ENCODE data around the gene CD55. TPM values are rescaled to one million over a fixed set of nuclear protein-coding genes. Genes with fewer than 3 reads are reported as not detected.

Gene CD55
- total RNA-seq, 1 experiment from 2014 or later, result 159 TPM

GRCh38 chr1:207349979-207350378 lies 28.5 kb downstream of the CD55 start:
- no TSS peak for BruUV-seq (replicated peaks)
- ChIA-PET POLR2A (interaction anchor here (1.1 to 2.1 kb wide), 3 partner anchors 14 to 28 kb away, joined by 3 to 7 read pairs (median 5); partner anchors contain the start of gene CD55), CTCF (interaction anchor here (0.7 to 1.1 kb wide), 2 partner anchors 14 to 23 kb away, joined by 3 read pairs; no protein-coding TSS in a partner anchor)
- Mint-ChIP-seq H3K27me3 (ENCODE audit: insufficient read depth, unreplicated experiment) (no peaks in the 10 kb centered on the region), H3K4me1 (ENCODE audit: insufficient read depth, unreplicated experiment) (peaks cover 24% of the 10 kb centered on the region), H3K9me3 (ENCODE audit: unreplicated experiment) (peaks cover 15% of the 10 kb centered on the region), H3K36me3 (ENCODE audit: insufficient read depth, unreplicated experiment) (peaks cover 83% of the 10 kb centered on the region), H3K4me3 (ENCODE audit: unreplicated experiment) (no peak overlapping the region), H3K27ac (ENCODE audit: low read depth, unreplicated experiment) (no peak overlapping the region)
- no peak for DNase-seq (ENCODE audit: unreplicated experiment)
- TF ChIP-seq, protein P1, sequence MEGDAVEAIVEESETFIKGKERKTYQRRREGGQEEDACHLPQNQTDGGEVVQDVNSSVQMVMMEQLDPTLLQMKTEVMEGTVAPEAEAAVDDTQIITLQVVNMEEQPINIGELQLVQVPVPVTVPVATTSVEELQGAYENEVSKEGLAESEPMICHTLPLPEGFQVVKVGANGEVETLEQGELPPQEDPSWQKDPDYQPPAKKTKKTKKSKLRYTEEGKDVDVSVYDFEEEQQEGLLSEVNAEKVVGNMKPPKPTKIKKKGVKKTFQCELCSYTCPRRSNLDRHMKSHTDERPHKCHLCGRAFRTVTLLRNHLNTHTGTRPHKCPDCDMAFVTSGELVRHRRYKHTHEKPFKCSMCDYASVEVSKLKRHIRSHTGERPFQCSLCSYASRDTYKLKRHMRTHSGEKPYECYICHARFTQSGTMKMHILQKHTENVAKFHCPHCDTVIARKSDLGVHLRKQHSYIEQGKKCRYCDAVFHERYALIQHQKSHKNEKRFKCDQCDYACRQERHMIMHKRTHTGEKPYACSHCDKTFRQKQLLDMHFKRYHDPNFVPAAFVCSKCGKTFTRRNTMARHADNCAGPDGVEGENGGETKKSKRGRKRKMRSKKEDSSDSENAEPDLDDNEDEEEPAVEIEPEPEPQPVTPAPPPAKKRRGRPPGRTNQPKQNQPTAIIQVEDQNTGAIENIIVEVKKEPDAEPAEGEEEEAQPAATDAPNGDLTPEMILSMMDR (IDR thresholded peaks at IDR 0.05; ENCODE audit: unreplicated experiment), result no peak
- intact Hi-C loops (cut with micrococcal nuclease), result no loop called here

DNA sequence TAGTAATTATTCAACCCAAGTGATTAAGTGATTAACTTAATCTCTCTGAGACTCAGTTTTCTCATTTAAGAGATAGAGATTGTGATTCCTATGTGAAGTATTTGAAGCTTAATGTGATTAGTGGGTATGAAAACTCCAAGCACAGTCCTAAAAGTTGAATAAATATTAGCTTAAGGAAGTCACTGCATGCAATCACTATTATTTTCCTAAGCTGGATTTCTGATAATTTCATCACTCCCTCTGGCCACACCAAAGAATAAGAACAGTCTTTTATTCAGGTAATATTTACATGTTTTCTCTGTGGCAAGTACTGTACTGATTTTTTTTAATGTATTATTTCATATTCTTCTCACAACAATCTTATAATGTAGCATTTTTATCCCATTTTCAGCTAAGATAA lies 31.1 kb downstream of the CD55 start:
- intact Hi-C loops (cut with micrococcal nuclease), result no loop called here
- H3K27ac Mint-ChIP-seq (ENCODE audit: low read depth, unreplicated experiment), result no peak overlapping the region
- BruUV-seq (replicated peaks), result no TSS peak
- peaks cover 68% of the 10 kb centered on the region for H3K36me3 Mint-ChIP-seq (ENCODE audit: insufficient read depth, unreplicated experiment)
- ChIA-PET CTCF (interaction anchor here (0.5 to 2.6 kb wide), 5 partner anchors 14 to 444 kb away, joined by 3 to 7 read pairs (median 4); no protein-coding TSS in a partner anchor), POLR2A (interaction anchor here (0.8 to 4.3 kb wide), 5 partner anchors 9 to 43 kb away, joined by 3 to 29 read pairs (median 5); partner anchors contain the start of gene CD55)
- peaks cover 24% of the 10 kb centered on the region for H3K4me1 Mint-ChIP-seq (ENCODE audit: insufficient read depth, unreplicated experiment)
- no peaks in the 10 kb centered on the region for H3K27me3 Mint-ChIP-seq (ENCODE audit: insufficient read depth, unreplicated experiment)
- TF ChIP-seq, protein P1 (IDR thresholded peaks at IDR 0.05; ENCODE audit: unreplicated experiment), result no peak
- no peak overlapping the region for H3K4me3 Mint-ChIP-seq (ENCODE audit: unreplicated experiment)
- H3K9me3 Mint-ChIP-seq (ENCODE audit: unreplicated experiment), result peaks cover 15% of the 10 kb centered on the region
- DNase-seq (ENCODE audit: unreplicated experiment), result no peak

DNA sequence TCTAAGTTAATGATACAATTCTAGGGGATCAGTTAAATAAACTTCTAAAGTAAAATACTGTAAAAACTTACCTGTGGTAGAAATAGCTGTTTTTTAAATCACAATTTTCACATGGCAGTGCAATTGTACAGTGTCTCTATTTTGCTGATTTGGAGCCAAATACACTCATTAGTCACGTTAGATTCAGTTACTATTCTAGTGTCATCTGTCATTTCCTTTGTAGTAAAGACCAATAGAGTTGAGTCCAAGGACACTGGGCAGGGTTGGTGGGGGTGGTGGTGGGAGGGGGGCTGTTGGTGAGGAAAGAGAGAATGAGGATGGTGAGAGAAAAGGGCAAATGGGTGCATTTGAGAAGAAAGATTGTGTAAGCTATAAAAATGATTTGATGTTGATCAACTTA lies 33.6 kb downstream of the CD55 start:
- DNase-seq (ENCODE audit: unreplicated experiment), result no peak
- Mint-ChIP-seq H3K4me3 (ENCODE audit: unreplicated experiment) (no peak overlapping the region), H3K27ac (ENCODE audit: low read depth, unreplicated experiment) (no peak overlapping the region), H3K9me3 (ENCODE audit: unreplicated experiment) (peaks cover 7% of the 10 kb centered on the region), H3K36me3 (ENCODE audit: insufficient read depth, unreplicated experiment) (peaks cover 50% of the 10 kb centered on the region), H3K4me1 (ENCODE audit: insufficient read depth, unreplicated experiment) (peaks cover 24% of the 10 kb centered on the region), H3K27me3 (ENCODE audit: insufficient read depth, unreplicated experiment) (no peaks in the 10 kb centered on the region)
- CTCF ChIA-PET, result interaction anchor here (0.6 kb wide), 1 partner anchor 18 kb away, joined by 3 read pairs; no protein-coding TSS in a partner anchor
- intact Hi-C loops (cut with micrococcal nuclease), result no loop called here
- POLR2A ChIA-PET, result interaction anchor here (0.7 to 4.3 kb wide), 3 partner anchors 10 to 32 kb away, joined by 4 to 29 read pairs (median 5); partner anchors contain the start of gene CD55
- BruUV-seq (replicated peaks), result no TSS peak
- TF ChIP-seq, protein P1 (IDR thresholded peaks at IDR 0.05; ENCODE audit: unreplicated experiment), result no peak

DNA sequence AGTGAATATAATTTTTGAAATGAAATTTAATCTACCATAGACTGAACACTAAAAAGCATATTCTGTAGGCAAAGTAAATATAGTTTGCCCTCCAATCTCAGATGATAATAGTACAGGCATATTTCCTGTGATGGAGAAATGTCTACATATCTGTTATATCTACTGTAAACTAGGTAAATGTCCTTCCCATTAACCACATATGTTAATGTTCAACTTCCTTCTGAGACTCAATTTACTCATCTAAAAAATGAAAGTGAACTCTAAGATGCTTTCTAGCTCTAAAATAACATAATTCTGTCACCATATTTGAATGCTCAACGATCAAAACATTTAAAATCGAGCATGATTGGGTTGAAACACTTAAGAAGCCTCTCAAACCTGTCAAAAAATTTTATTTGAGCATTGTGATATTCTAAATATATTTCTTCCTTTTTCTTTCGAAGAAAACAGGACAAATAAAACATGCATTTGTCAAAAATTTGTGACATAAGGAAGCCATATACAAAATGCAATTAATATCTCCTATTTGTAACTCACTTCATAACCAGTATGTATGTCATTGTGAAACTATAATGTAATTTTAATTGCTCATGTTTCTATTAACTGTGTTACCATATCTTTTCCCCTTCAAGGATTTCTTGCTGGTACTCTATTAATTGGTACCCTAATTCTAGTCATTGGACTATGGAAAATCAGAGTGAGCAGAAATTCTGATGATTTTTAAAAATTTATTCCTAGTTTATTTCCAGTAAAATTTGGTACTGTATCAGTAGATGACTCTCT lies 34.2 kb downstream of the CD55 start:
- intact Hi-C loops (cut with micrococcal nuclease), result no loop called here
- Mint-ChIP-seq H3K27me3 (ENCODE audit: insufficient read depth, unreplicated experiment) (no peaks in the 10 kb centered on the region), H3K36me3 (ENCODE audit: insufficient read depth, unreplicated experiment) (peaks cover 44% of the 10 kb centered on the region), H3K4me1 (ENCODE audit: insufficient read depth, unreplicated experiment) (peaks cover 18% of the 10 kb centered on the region), H3K4me3 (ENCODE audit: unreplicated experiment) (no peak overlapping the region), H3K9me3 (ENCODE audit: unreplicated experiment) (peaks cover 7% of the 10 kb centered on the region), H3K27ac (ENCODE audit: low read depth, unreplicated experiment) (no peak overlapping the region)
- ChIA-PET CTCF (interaction anchor here (0.6 to 0.8 kb wide), 2 partner anchors 8 to 19 kb away, joined by 3 read pairs; no protein-coding TSS in a partner anchor), POLR2A (interaction anchor here (0.8 to 4.3 kb wide), 2 partner anchors 10 to 33 kb away, joined by 4 to 29 read pairs; partner anchors contain the start of gene CD55)
- TF ChIP-seq, protein P1 (IDR thresholded peaks at IDR 0.05; ENCODE audit: unreplicated experiment), result no peak
- BruUV-seq (replicated peaks), result no TSS peak
- no peak for DNase-seq (ENCODE audit: unreplicated experiment)

Data from MCF 10A (cell line).